Measurements from ENCODE around the gene ZNF627. TPM values are rescaled to one million over a fixed set of nuclear protein-coding genes. Genes with fewer than 3 reads are reported as not detected.

Gene ZNF627
- total and polyA plus RNA-seq, 2 of the 8 experiments (the other 6 are each of a cell fraction or from before 2014, with no cell fraction given), result 7.2 to 13.7 TPM

- H3K4ac ChIP-seq (replicated peaks; ENCODE audit: insufficient read length, low read depth, low read length), result no peak overlapping the region
- H3K79me1 ChIP-seq (ENCODE audit: low read depth, low read length), result no peaks in the 10 kb centered on the region; the same call in 1 of the 2 replicates
- H2BK15ac ChIP-seq (ENCODE audit: low read length), result no peak overlapping the region
- H3K18ac ChIP-seq (ENCODE audit: extremely low read depth, low read length), result no peak overlapping the region
- no peak overlapping the region for H3K27ac ChIP-seq (ENCODE audit: low read depth, low read length)
- CTCF ChIA-PET (ENCODE audit: partially characterized antibody), result no interaction called here
- H2BK5ac ChIP-seq (ENCODE audit: low read depth, low read length), result no peak overlapping the region
- H3K23me2 ChIP-seq (ENCODE audit: low read depth, low read length), result no peaks in the 10 kb centered on the region; the same call in 1 of the 2 replicates
- 75% methylated on average over 4 of the region's 4 CpGs; no CpG with 5 or more reads in 1 of the 2 experiments for WGBS, 2 experiments (ENCODE audit: extremely low coverage in 1 of 2, insufficient coverage in 1 of 2, insufficient read length in 1 of 2, insufficient replicate concordance in 2 of 2, low coverage in 1 of 2, low lambda C conversion rate in 2 of 2, missing lambda C conversion rate in 1 of 2)
- FAIRE-seq (no peak), DNase-seq (ENCODE audit: low read depth in 1 of 2, low spot score in 2 of 2) (no peak)
- no peak overlapping the region for H2AK5ac ChIP-seq (ENCODE audit: low read depth, low read length)
- no peak overlapping the region for H4K5ac ChIP-seq (ENCODE audit: insufficient read length, low read depth, low read length)
- H3K4me2 ChIP-seq (ENCODE audit: insufficient read depth in 1 of 2, low read depth in 2 of 2, low read length in 2 of 2), result no peak overlapping the region
- H4K91ac ChIP-seq (replicated peaks; ENCODE audit: insufficient read length, low read length), result no peak overlapping the region
- H4K20me1 ChIP-seq (replicated peaks in 1 of 2; ENCODE audit: control insufficient read depth in 1 of 2, insufficient read depth in 2 of 2, low read length in 2 of 2), result peaks cover 0 to 2% of the 10 kb centered on the region in 2 experiments
- peaks cover 0 to 5% of the 10 kb centered on the region in 2 experiments; a peak in 1 of 4 replicates for H3K79me2 ChIP-seq (ENCODE audit: control insufficient read depth in 1 of 2, insufficient read depth in 2 of 2, low read length in 2 of 2)
- no peak overlapping the region for H4K8ac ChIP-seq (ENCODE audit: extremely low read depth, insufficient read depth, low read length)
- POLR2A ChIA-PET (ENCODE audit: partially characterized antibody), result interaction anchor here (1.5 kb wide), 1 partner anchor 23 kb away, joined by 5 read pairs; no protein-coding TSS in a partner anchor
- no peak overlapping the region for H3K4me3 ChIP-seq (ENCODE audit: extremely low read depth in 1 of 4, insufficient read depth in 2 of 4, low read depth in 3 of 4, low read length in 4 of 4)
- peaks cover 0 to 4% (median 1%) of the 10 kb centered on the region in 4 experiments; a peak in 3 of 7 replicates for H3K4me1 ChIP-seq (replicated peaks in 1 of 4; ENCODE audit: control insufficient read depth in 3 of 4, insufficient read depth in 4 of 4, low read length in 3 of 4)
- H2BK12ac ChIP-seq (ENCODE audit: low read depth, low read length), result no peak overlapping the region
- no peak overlapping the region for H3K56ac ChIP-seq (replicated peaks; ENCODE audit: insufficient read length, low read depth, low read length)
- peaks cover 0 to 3% (median under 1%) of the 10 kb centered on the region in 4 experiments; a peak in 3 of 7 replicates for H3K27me3 ChIP-seq (replicated peaks in 1 of 4; ENCODE audit: control insufficient read depth in 3 of 4, extremely low read depth in 1 of 4, insufficient read depth in 3 of 4, low read length in 3 of 4)
- H2BK120ac ChIP-seq (replicated peaks; ENCODE audit: low read depth, low read length), result no peak overlapping the region
- no peak overlapping the region for H2BK20ac ChIP-seq (ENCODE audit: low read length)
- no peak overlapping the region for H3K23ac ChIP-seq (ENCODE audit: insufficient read length)
- peaks cover 25 to 26% of the 10 kb centered on the region in 2 experiments for H3K9me3 ChIP-seq (ENCODE audit: insufficient read depth in 2 of 2, low read depth in 1 of 2, low read length in 1 of 2)
- no peak overlapping the region for H3K9ac ChIP-seq (replicated peaks in 1 of 4; ENCODE audit: extremely low read depth in 1 of 4, low read depth in 3 of 4, low read length in 3 of 4)
- H3K14ac ChIP-seq (ENCODE audit: insufficient read length), result no peak overlapping the region
- H2AFZ ChIP-seq (ENCODE audit: low read length), result no peak overlapping the region
- peaks cover 21 to 55% (median 40%) of the 10 kb centered on the region in 4 experiments for H3K36me3 ChIP-seq (ENCODE audit: control insufficient read depth in 2 of 4, insufficient read depth in 4 of 4, low read length in 3 of 4)
- no peak for TF ChIP-seq TBP (IDR thresholded peaks at IDR 0.05; ENCODE audit: low read depth, low read length)
- no peak for TF ChIP-seq KDM4A (IDR thresholded peaks at IDR 0.05; ENCODE audit: low read depth, low read length, severe bottlenecking)
- no peak for TF ChIP-seq SRF (IDR thresholded peaks at IDR 0.05; ENCODE audit: low read depth, low read length)
- TF ChIP-seq CREB1 (IDR thresholded peaks at IDR 0.05), result no peak
- no peak for TF ChIP-seq NANOG (IDR thresholded peaks at IDR 0.05; ENCODE audit: insufficient read depth, low read depth, low read length, poor library complexity, severe bottlenecking)
- no peak for TF ChIP-seq SP2 (IDR thresholded peaks at IDR 0.05; ENCODE audit: low read length)
- no peak for TF ChIP-seq SIN3A (conservative IDR thresholded peaks at IDR 0.05 in 1 of 2, IDR thresholded peaks at IDR 0.05 in 1 of 2; ENCODE audit: low read depth in 1 of 2, low read length in 2 of 2)
- no peak for TF ChIP-seq POU5F1 (IDR thresholded peaks at IDR 0.05; ENCODE audit: low read depth, low read length)
- no peak for TF ChIP-seq EP300 (IDR thresholded peaks at IDR 0.05; ENCODE audit: borderline replicate concordance in 1 of 2, low read depth in 2 of 2, low read length in 2 of 2)
- TF ChIP-seq BACH1 (IDR thresholded peaks at IDR 0.05; ENCODE audit: low read length), result no peak
- no peak for TF ChIP-seq ATF3 (IDR thresholded peaks at IDR 0.05; ENCODE audit: insufficient read depth, low read depth, low read length)
- TF ChIP-seq RFX5 (IDR thresholded peaks at IDR 0.05; ENCODE audit: borderline replicate concordance, low read depth, low read length), result no peak
- TF ChIP-seq NRF1 (IDR thresholded peaks at IDR 0.05; ENCODE audit: low read depth, low read length), result no peak
- TF ChIP-seq ZNF274 (IDR thresholded peaks at IDR 0.05; ENCODE audit: borderline replicate concordance, extremely low read depth, low read length), result no peak
These were observed 23.3 kb downstream of the ZNF627 start for GRCh38 chr19:11620553-11620952.
